Calu3 (cell line): Measurements from ENCODE around the gene CCDC6. TPM values are rescaled to one million over a fixed set of nuclear protein-coding genes. Genes with fewer than 3 reads are reported as not detected.

Experiments
- BruUV-seq: library from RNA; stranded (reverse); fragments of 400-500 nt; replicated peaks from 2 replicates; lab custom pipeline; 2021; lab: Mats Ljungman, UMichigan
- CTCF ChIA-PET: fragments of 300-600 bp; sonication (Branson Sonifier 250); formaldehyde crosslinking; loops from one replicate; lab custom pipeline; 2022; ENCODE audit warnings: antibody characterized with exemption; lab: Charles Lee
- DNase-seq: peaks from one replicate; pipeline ENCODE4 v3.0.0; 2022
- H3K27ac Mint-ChIP-seq: one replicate; pipeline ENCODE4 v1.8.0; 2022; ENCODE audit warnings: mixed read lengths; ENCODE audit not compliant: unreplicated experiment
- H3K27me3 Mint-ChIP-seq: one replicate; pipeline ENCODE4 v1.8.0; 2022; ENCODE audit warnings: mixed read lengths; ENCODE audit not compliant: unreplicated experiment
- H3K36me3 Mint-ChIP-seq: one replicate; pipeline ENCODE4 v1.8.0; 2022; ENCODE audit warnings: mild to moderate bottlenecking, moderate library complexity, mixed read lengths; ENCODE audit not compliant: insufficient read depth, unreplicated experiment
- H3K4me1 Mint-ChIP-seq: one replicate; pipeline ENCODE4 v1.8.0; 2022; ENCODE audit warnings: mild to moderate bottlenecking, low read depth, mixed read lengths; ENCODE audit not compliant: unreplicated experiment
- H3K4me3 Mint-ChIP-seq: one replicate; pipeline ENCODE4 v1.8.0; 2022; ENCODE audit warnings: mild to moderate bottlenecking, low read depth, moderate library complexity, mixed read lengths; ENCODE audit not compliant: unreplicated experiment
- H3K9me3 Mint-ChIP-seq: one replicate; pipeline ENCODE4 v1.8.0; 2022; ENCODE audit warnings: low read depth, mixed read lengths; ENCODE audit not compliant: unreplicated experiment
- CTCF ChIP-seq: fragments of 200-600 bp; IDR thresholded peaks from one replicate; pipeline ENCODE4 v1.8.0; 2022; ENCODE audit warnings: antibody characterized with exemption; ENCODE audit not compliant: unreplicated experiment
- intact Hi-C: fragments of 100-400 bp; cut with micrococcal nuclease; formaldehyde crosslinking; loops from one replicate; pipeline ENCODE4 v1.10.0; 2022; ENCODE audit not compliant: unreplicated experiment
- total RNA-seq: library from RNA; stranded (reverse); gene quantifications from 2 replicates; pipeline ENCODE4 v1.2.3, GENCODE V29; 2022

The CCDC6 gene
- total RNA-seq, 1 experiment from 2014 or later = 115 TPM

- CTCF ChIA-PET = interaction anchor here (0.6 kb wide), 1 partner anchor 15 kb away, joined by 4 read pairs; no protein-coding TSS in a partner anchor
- Mint-ChIP-seq H3K4me1 (peaks cover 81% of the 10 kb centered on the region), H3K27me3 (no peaks in the 10 kb centered on the region), H3K9me3 (no peaks in the 10 kb centered on the region), H3K27ac (no peak overlapping the region), H3K4me3 (no peak overlapping the region), H3K36me3 (peaks cover 13% of the 10 kb centered on the region)
- no peak for TF ChIP-seq CTCF
- DNase-seq = no peak
- intact Hi-C loops = no loop called here
- BruUV-seq = no TSS peak
Measured at GRCh38 chr10:59891936-59892335, 14.4 kb downstream of the CCDC6 start.

GRCh38 chr10:59891349-59891748 is 15.0 kb downstream of the CCDC6 start:
- Mint-ChIP-seq H3K27ac (no peak overlapping the region), H3K27me3 (no peaks in the 10 kb centered on the region), H3K4me3 (no peak overlapping the region), H3K4me1 (peaks cover 82% of the 10 kb centered on the region), H3K36me3 (peaks cover 8% of the 10 kb centered on the region), H3K9me3 (no peaks in the 10 kb centered on the region)
- CTCF ChIA-PET = no interaction called here
- intact Hi-C loops = no loop called here
- no TSS peak for BruUV-seq
- no peak for TF ChIP-seq CTCF
- no peak for DNase-seq

GRCh38 chr10:59888781-59889435 is 17.4 kb downstream of the CCDC6 start:
- Mint-ChIP-seq H3K27me3 (no peaks in the 10 kb centered on the region), H3K27ac (no peak overlapping the region), H3K4me1 (peaks cover 62% of the 10 kb centered on the region), H3K9me3 (no peaks in the 10 kb centered on the region), H3K36me3 (peaks cover under 1% of the 10 kb centered on the region), H3K4me3 (no peak overlapping the region)
- BruUV-seq = no TSS peak
- no peak for DNase-seq
- CTCF ChIA-PET = interaction anchor here (1.9 kb wide), 1 partner anchor 24 kb away, joined by 5 read pairs; no protein-coding TSS in a partner anchor
- intact Hi-C loops = no loop called here
- no peak for TF ChIP-seq CTCF

GRCh38 chr10:59887972-59888640 is 18.2 kb downstream of the CCDC6 start:
- no peak overlapping the region for H3K4me3 Mint-ChIP-seq
- no TSS peak for BruUV-seq
- no peaks in the 10 kb centered on the region for H3K36me3 Mint-ChIP-seq
- no peaks in the 10 kb centered on the region for H3K9me3 Mint-ChIP-seq
- peaks cover 54% of the 10 kb centered on the region for H3K4me1 Mint-ChIP-seq
- H3K27ac Mint-ChIP-seq = no peak overlapping the region
- TF ChIP-seq CTCF = no peak
- DNase-seq = no peak
- CTCF ChIA-PET = interaction anchor here (0.7 to 1.9 kb wide), 3 partner anchors 19 to 131 kb away, joined by 3 to 5 read pairs (median 3); no protein-coding TSS in a partner anchor
- intact Hi-C loops = no loop called here
- H3K27me3 Mint-ChIP-seq = no peaks in the 10 kb centered on the region
